Left kidney (tissue), 2 donors: ENCODE measurements around the gene TXNDC12. TPM values are rescaled to one million over a fixed set of nuclear protein-coding genes. Genes with fewer than 3 reads are reported as not detected.

Experiments used
- DNase-seq: peaks from one replicate; pipeline ENCODE4 v3.0.0-alpha.2; 2013
- polyA plus RNA-seq: library from polyadenylated mRNA; unstranded; fragments of 120-200 nt; gene quantifications from one replicate; pipeline ENCODE4 v1.2.1, GENCODE V29; 2013; ENCODE audit not compliant: insufficient read length

The TXNDC12 gene
- polyA plus RNA-seq, 1 donor: 74.3 TPM

- peak; percentile 89 for DNase-seq
Measured at GRCh38 chr1:52002038-52002917, 52.7 kb downstream of the TXNDC12 start.

DNA sequence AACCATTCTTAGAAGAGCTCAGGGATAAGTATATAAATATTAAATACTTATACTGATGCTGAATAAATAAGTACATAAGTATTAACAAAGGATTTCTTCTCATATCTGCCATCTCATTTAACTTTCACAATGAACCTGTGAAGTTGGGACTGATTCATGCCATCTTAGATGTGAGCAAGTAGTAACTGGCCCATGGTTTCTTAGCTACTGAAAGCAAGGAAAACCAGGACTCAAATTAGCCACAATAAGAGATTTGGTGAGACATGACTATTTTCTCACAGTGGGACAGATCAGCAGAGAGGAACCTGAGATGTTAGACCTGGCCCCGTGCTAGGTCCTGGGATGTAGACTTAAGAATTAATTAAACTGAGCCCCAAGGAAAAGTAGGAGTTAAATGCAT is 56.3 kb downstream of the TXNDC12 start:
- DNase-seq: no peak

GRCh38 chr1:51997974-51998382 is 57.0 kb downstream of the TXNDC12 start:
- DNase-seq: no peak

DNA sequence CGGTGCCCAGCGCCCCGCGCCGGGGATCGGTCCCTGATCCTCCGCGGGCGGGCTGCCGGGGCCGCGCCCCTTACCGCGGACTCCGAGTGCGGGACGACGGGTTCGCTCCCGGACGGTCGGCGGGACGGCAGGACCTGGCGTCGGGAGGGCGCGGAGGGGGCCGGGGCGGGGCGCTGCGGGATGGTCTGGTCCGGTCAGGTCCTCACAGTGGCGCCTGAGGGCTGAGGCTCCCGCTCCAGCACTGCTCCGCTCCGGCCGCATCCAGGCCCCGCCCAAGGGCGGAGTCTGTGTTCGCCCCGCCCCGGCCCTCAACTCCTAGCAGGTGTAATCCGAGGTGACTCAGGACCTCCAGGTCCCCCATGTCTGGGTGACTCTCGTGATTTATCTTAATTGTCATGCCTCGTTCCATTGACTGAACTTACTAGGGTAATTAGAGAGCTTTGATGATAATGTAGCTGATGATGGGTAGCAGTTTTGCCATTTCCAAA is 64.5 kb downstream of the TXNDC12 start, which contains the start of gene RAB3B:
RAB3B (minus strand) TSS at position 223 of the 488 bp plus-strand sequence. CDS start 13,583 bp downstream, outside the sequence.
- peak; percentile 72 for DNase-seq

- DNase-seq: no peak
Measured at GRCh38 chr1:51989582-51990477, 65.2 kb downstream of the TXNDC12 start.

GRCh38 chr1:51988254-51988653 is 66.7 kb downstream of the TXNDC12 start:
- no peak for DNase-seq

DNA sequence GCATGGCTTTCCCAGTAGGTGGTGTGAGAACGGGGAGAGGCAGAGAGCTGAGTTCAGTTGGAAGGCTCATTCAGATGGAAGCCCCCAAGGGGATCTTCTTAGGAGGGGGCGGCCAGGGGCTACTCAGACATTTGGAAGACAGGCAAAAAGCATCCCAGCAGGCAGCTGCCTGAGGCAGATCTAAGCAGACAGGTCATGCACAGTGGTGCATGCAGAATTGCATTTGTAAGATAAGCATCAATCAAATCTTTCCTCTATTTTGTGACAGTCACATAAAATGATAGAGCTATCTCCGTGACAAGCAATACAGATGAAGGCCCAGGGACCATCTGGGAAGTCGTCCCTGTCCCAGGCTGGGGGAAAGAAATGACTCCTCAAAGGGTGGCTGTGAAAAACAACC is 68.3 kb downstream of the TXNDC12 start:
- DNase-seq: no peak

- no peak for DNase-seq
Measured at GRCh38 chr1:51982161-51982560, 72.8 kb downstream of the TXNDC12 start.

DNA sequence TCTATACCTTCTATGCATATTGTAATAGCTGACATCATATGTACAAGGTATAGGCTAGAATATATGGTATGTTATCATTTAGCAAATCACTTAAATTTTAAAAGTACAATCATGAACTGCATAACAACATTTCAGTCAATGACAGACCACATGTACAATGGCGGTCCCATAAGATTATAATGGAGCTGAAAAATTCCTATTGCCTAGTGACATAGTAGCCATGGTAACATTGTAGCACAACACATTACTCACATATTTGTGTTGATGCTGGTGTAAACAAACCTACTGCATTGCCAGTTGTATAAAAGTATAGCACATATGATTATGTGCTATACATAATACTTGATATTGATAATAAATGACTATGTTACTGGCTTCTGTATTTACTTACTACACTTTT is 73.4 kb downstream of the TXNDC12 start:
- DNase-seq: no peak

- DNase-seq: no peak
Measured at GRCh38 chr1:51978099-51978498, 76.9 kb downstream of the TXNDC12 start.

GRCh38 chr1:51976846-51977602 is 78.0 kb downstream of the TXNDC12 start:
- no peak for DNase-seq

DNA sequence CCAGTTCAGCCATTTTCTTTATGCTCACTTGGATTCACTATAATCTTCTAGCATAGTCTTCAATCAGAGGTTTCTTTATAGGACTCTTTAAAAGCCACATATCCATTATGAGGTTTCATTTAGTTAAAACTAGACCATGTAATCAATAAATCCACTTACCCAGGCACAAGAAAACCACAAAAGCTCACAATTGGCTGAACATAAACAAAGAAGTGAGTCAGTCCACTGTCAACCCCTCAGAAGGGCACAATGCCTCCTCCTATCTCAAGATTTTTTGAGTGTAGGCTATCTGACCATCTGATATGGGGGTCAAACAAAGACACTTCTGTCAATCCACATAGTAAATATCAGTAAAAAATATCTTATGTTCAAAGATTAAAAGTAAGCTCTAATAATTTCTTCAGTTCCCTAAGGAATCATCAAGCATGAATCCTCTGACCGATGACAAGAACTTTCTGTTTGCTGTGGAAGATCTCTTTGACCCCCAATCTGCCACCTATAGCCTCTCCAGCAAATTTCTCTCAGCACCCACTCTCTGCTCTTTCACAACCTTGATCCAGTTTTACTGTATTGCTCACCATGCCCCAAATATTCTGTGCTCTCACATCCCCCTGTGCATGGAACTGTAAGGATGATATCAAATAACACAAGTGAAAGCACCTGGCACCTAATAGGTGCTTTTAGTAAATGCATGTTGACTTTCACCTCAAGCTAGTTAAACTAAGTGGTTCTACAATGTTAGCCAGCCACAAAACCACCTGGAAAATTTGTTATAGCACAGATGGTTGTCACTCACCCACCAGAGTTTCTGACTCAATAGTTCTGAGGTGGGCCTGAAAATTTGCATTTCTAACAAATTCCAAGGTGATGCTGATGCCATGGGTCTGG is 81.2 kb downstream of the TXNDC12 start:
- no peak for DNase-seq

Other genes with a start within 250 kb of the TXNDC12 start
- 198 TPM for gene NRDC, start 176.5 kb downstream of the TXNDC12 start, polyA plus RNA-seq
- gene RAB3B, start 64.5 kb downstream of the TXNDC12 start, polyA plus RNA-seq: 7.3 TPM
- gene KTI12, start 21.4 kb downstream of the TXNDC12 start, polyA plus RNA-seq: 6.2 TPM
- gene BTF3L4, start 1.1 kb upstream of the TXNDC12 start, polyA plus RNA-seq: 85.6 TPM
- 40.2 TPM for gene ZFYVE9, start 86.9 kb upstream of the TXNDC12 start, polyA plus RNA-seq